ENCODE results near the gene LCE5A.
"Not testable (repeated sequence)": the region's sequence is repeated elsewhere in the genome, so short reads cannot be mapped to it uniquely, and the experiment has no call there.

LCE5A gene

GRCh38 chr1:152516082-152516481 is 5.5 kb downstream of the LCE5A start:
- no peak for DNase-seq (ENCODE audit: low read depth)

DNA sequence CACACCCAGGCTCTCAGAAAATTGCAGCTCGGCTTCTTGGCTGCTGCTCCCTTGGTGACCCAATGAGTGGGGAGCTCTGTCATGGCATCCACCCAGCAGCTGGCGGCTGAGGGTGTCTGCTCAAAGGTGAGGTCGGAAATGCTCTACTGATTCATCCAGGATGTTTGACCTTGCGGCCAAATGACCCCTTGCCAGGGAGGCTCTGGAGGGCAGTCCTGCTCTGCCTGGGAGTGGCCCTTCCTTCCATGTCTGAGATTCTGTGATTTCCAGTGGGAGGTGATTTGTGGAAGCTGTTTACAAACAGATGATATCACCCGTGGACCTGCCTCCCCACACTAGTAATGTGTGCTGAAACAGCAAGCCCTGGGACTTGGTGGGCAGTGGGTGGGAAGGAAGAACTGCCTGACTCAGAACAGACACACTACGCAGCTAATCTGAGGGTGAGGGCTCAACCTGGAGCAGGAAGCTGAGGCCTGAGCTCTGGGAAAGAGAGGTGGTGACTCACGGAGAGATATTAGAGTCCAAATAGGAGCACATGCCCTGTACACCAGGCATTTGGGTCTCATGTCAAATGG is 6.7 kb downstream of the LCE5A start:
- no peak for DNase-seq (ENCODE audit: low read depth)

DNA sequence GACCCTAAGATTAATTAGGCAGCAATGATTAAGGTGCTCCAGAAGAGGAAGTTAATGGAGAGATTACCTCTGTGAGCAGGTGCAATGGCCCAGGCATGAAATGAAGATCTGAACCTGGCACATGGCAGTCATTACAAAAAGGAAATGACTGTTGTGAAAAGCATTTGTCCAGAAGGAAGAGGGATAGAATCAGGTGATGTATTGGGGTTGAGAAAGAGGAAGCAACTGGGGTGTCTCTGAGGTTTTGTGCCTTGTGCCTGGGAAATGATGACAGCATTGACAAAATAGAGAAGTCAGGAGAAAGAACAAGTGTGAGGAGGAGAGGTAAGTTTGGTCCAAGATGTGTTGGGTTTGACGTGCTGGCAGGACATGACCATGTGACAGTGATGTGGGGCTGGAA is 9.2 kb downstream of the LCE5A start:
- DNase-seq (ENCODE audit: low read depth) = no peak

DNA sequence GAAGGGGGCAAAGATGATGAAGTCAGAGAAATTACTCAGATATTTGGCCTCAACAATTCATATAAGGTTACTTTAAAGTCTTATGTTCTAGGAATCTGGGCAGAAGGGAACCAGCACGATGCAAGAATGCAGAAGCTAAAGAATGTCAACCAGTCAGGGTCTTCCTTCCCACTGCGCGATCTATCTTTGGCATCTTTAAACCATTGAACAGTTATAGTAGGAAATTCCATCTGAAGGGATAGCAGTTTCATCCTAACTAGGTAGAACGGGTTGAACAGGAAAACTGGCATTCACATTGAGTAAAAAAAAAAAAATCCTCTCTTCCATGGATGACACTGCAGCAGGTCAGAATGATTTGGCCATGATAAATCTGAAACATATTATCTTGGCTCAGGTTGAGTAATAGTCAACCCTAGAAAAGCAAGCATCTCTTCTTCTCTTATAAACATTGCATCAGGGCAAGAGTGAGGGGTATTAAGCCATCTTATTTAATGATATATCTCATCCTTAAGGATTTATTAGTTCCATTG is 10.0 kb downstream of the LCE5A start:
- no peak for DNase-seq (ENCODE audit: low read depth)

- no peak for DNase-seq (ENCODE audit: low read depth)
These were observed 14.6 kb downstream of the LCE5A start for GRCh38 chr1:152525080-152525641.

- DNase-seq (ENCODE audit: low read depth) = no peak
These were observed 22.8 kb downstream of the LCE5A start for GRCh38 chr1:152533327-152533938.

DNA sequence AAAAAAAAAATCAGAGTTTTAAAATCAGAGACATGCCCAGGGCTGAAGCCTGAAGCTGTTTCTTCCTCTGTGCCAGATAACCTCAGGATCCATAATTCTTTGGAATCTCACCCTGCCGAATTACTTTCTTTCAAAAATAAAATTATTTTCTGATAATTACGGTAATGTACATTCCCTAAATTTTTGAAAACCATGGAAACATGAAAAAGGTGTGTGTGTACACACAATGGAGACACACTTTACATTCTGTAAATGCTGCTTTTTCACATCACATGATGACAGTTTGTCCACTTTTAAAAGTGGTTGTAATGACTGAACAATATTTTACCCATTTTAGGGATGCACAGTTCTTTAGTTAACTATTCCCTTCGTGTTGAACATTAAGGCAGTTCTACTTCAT is 25.2 kb downstream of the LCE5A start:
- no peak for DNase-seq (ENCODE audit: low read depth)

DNA sequence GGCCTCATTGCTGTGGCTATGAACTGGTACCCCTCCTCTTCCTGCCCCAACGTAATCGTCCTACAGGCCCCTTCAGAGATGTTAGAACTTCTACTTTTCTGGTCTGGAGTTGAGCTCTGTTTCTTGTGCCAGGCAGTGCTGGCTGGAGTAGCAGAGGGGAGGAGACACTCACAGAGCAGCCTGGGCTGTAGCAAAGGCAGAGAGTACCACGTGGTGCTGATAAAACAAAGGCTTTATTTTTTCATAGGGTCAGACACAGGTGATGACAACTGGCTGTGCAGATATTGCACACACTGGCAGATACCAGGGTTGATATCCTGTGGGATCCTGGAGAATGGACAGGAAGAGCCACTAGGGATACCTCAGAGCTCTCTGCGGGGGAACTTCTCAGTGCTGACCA is 26.9 kb downstream of the LCE5A start:
- DNase-seq (ENCODE audit: low read depth) = no peak

DNA sequence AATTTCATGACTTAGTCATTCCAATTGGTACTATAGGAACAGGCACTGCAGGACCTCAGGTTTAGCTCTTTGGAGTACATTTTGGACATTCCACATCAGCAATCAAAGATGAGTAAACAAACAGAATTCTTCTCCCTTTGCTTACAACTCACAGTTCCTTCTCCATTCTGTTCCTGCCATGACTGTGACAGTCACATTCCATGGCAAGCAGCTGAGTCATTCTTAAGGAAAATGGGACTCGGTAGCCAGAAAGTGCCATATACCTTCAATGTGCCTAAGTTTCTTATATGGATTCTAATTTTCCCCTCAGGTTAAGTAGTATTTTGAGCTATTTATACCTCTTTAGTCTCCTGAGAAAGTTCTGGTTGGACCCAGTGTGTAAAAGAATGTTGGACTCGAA is 29.3 kb downstream of the LCE5A start:
- no peak for DNase-seq (ENCODE audit: low read depth)

DNA sequence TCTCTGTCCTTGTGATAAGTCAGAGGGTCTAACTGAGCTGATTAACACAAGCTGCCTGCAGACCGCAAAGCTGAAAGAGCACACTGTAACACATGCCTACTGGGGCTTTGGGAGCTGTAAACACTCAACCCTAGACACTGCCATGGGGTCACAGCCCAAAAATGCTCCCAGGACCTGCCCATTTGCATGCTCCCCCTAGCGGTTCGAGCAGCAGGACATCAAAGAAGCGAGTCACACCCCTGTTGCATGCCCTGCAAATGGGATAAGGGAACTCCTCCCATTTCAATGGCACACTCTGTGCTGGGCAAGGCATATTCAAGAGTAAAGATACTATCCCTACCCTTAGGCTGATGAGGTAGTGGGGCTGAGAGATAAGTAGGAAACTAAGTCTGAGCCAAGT is 33.2 kb downstream of the LCE5A start:
- no peak for DNase-seq (ENCODE audit: low read depth)

DNA sequence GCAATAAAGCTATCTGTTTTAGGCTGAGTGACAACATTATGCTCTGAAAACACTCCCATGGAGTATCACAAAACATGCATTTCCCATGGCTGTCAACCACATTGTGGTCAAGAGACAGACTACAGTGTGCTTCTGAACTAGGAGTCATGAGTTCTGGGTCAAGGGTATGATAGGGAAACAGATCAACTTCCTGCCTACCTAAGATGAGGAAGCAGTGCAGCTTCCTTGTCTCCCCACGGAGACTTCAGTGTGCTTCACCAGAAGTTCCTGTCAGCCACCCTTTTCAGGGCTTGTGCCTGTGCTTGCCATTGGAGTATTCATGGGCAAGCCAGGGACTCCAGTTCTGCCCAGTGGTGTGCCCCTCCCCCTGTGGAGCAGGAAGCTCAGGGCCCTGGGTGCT is 36.1 kb downstream of the LCE5A start:
- DNase-seq (ENCODE audit: low read depth) = no peak

DNA sequence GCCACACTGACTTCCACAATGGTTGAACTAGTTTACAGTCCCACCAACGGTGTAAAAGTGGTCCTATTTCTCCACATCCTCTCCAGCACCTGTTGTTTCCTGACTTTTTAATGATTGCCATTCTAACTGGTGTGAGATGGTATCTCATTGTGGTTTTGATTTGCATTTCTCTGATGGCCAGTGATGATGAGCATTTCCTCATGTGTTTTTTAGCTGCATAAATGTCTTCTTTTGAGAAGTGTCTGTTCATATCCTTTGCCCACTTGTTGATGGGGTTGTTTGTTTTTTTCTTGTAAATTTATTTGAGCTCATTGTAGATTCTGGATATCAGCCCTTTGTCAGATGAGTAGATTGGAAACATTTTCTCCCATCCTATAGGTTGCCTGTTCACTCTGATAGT is 37.8 kb downstream of the LCE5A start:
- not testable (repeated sequence) for DNase-seq (ENCODE audit: low read depth)
